ENCODE measurements around the gene C20orf141. TPM values are rescaled to one million over a fixed set of nuclear protein-coding genes. Genes with fewer than 3 reads are reported as not detected.

The C20orf141 gene
- total RNA-seq, 1 experiment from 2014 or later = not detected

DNA sequence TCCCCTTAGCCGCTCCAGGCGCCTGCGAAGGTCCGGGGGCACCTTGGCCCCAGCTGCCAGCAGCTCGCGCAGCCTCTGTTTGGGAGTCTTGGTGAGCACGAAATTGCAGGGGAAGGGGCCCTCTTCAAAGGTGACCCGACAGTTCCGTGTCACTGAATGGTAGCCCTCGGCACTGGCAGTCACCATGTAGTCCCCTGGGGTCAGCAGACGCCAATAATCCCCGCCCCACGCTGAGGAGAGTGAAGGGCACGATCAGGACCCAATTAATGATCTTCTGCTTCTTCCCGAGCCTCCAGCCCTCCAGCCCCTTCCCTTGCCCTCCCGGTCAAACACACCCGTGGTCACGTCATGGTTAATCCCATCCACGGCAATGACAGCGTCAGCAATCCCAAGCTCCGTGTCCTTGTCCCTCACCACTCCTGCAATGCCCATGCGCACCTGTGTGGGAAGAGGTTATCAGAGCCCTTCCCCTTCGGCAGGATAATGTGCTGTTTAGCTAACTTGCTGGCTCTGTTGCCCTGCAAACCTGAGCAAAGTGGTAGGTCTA is 20.5 kb upstream of the C20orf141 start:
- peak overlapping the region in 2 of 3 experiments; percentile 61 to 77; a peak in 2 of 7 replicates for H3K27ac Mint-ChIP-seq
- Histone ChIP-seq H2BK120ac (ENCODE audit: low read depth, low read length, poor library complexity, severe bottlenecking) (no peak overlapping the region), H3K18ac (ENCODE audit: insufficient read length, low read depth, low read length) (no peak overlapping the region), H2BK12ac (ENCODE audit: insufficient read length, low read depth, low read length) (no peak overlapping the region), H3K56ac (ENCODE audit: insufficient read length, low read depth, low read length) (no peak overlapping the region), H2BK15ac (ENCODE audit: low read depth, low read length) (no peak overlapping the region), H3K27me3 (ENCODE audit: insufficient read depth, low read length) (no peaks in the 10 kb centered on the region), H3K4ac (ENCODE audit: low read depth, low read length) (no peak overlapping the region), H3K79me2 (ENCODE audit: insufficient read depth, low read length) (no peaks in the 10 kb centered on the region), H3K79me1 (ENCODE audit: insufficient read depth, low read depth, low read length, poor library complexity, severe bottlenecking) (no peaks in the 10 kb centered on the region), H2BK5ac (ENCODE audit: insufficient read length, low read length) (no peak overlapping the region), H3T11ph (ENCODE audit: low read length) (no peak overlapping the region), H2AFZ (ENCODE audit: low read length) (no peak overlapping the region), H4K5ac (ENCODE audit: insufficient read length, low read depth, low read length) (no peak overlapping the region), H3K4me1 (ENCODE audit: insufficient read depth, low read length) (no peaks in the 10 kb centered on the region; the same call in 1 of the 2 replicates), H4K8ac (replicated peaks; ENCODE audit: insufficient read length, low read depth, low read length) (no peak overlapping the region), H3K9ac (ENCODE audit: extremely low read depth, insufficient read length, low read length) (no peak overlapping the region), H4K91ac (ENCODE audit: insufficient read length, low read depth, low read length) (no peak overlapping the region), H2AK5ac (ENCODE audit: insufficient read length, low read length) (no peak overlapping the region), H3K27ac (ENCODE audit: insufficient read length, low read depth, low read length) (no peak overlapping the region), H3K14ac (ENCODE audit: insufficient read depth, low read length) (no peak overlapping the region), H2BK20ac (ENCODE audit: low read depth, low read length, poor library complexity, severe bottlenecking) (no peak overlapping the region), H3K23ac (ENCODE audit: insufficient read length, low read depth, low read length) (no peak overlapping the region), H3K9me3 (ENCODE audit: control insufficient read depth, low read depth, low read length) (no peaks in the 10 kb centered on the region), H3K4me2 (ENCODE audit: insufficient read depth, insufficient read length, low read length) (no peak overlapping the region), H3K23me2 (ENCODE audit: insufficient read length, low read depth, low read length, poor library complexity, severe bottlenecking) (no peaks in the 10 kb centered on the region), H4K20me1 (ENCODE audit: control insufficient read depth, insufficient read depth, insufficient read length) (no peaks in the 10 kb centered on the region)
- peaks cover 12% of the 10 kb centered on the region for H3K27me3 Mint-ChIP-seq (ENCODE audit: low read depth)
- H3K4me3 Mint-ChIP-seq = no peak overlapping the region
- H3K36me3 Mint-ChIP-seq (ENCODE audit: insufficient read depth in 1 of 3, low read depth in 3 of 3) = peaks cover 22 to 58% (median 38%) of the 10 kb centered on the region in 3 experiments
- TF ChIP-seq, protein P1, sequence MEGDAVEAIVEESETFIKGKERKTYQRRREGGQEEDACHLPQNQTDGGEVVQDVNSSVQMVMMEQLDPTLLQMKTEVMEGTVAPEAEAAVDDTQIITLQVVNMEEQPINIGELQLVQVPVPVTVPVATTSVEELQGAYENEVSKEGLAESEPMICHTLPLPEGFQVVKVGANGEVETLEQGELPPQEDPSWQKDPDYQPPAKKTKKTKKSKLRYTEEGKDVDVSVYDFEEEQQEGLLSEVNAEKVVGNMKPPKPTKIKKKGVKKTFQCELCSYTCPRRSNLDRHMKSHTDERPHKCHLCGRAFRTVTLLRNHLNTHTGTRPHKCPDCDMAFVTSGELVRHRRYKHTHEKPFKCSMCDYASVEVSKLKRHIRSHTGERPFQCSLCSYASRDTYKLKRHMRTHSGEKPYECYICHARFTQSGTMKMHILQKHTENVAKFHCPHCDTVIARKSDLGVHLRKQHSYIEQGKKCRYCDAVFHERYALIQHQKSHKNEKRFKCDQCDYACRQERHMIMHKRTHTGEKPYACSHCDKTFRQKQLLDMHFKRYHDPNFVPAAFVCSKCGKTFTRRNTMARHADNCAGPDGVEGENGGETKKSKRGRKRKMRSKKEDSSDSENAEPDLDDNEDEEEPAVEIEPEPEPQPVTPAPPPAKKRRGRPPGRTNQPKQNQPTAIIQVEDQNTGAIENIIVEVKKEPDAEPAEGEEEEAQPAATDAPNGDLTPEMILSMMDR (conservative IDR thresholded peaks at IDR 0.05) = no peak
- no CpG with 5 or more reads among the region's 23 CpGs for WGBS (ENCODE audit: extremely low coverage, insufficient read length, low lambda C conversion rate)
- peaks cover 0 to 3% of the 10 kb centered on the region in 2 experiments; a peak in 1 of 5 replicates for H3K9me3 Mint-ChIP-seq
- H3K4me1 Mint-ChIP-seq = peaks cover 6% of the 10 kb centered on the region in 2 experiments
- no peak for DNase-seq
